ENCODE measurements around the gene SLC25A38. TPM values are rescaled to one million over a fixed set of nuclear protein-coding genes. Genes with fewer than 3 reads are reported as not detected.

SLC25A38 gene
- total RNA-seq, 2 experiments from 2014 or later, result 25.0 to 28.2 TPM

DNA sequence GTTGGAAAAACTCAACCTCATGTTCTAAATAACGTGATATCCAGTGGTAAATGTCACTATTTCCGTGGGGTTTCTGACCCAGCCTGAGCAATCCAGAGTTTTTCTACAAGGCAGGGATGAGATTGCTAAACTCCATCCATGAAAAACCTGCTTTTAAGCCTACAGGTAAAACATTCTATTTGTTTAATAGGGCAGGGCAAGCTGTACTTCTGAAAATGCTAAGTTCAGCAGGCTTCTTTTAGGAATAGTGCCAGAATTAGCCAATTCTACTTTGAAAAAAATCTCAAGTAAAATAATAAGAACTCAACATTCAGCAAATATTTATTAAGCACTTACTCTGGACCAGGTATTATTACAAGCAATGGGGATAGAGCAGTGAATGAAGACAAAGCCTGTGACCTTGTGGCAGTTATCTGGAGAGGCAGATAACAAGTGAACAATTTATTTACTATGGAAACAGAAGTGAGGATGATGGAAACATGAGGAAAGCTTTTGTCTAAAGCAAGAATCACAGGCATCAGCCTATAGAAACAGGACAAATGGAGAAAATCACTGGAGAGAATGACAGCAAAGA, 36.7 kb downstream of the SLC25A38 start:
- intact Hi-C loops (cut with micrococcal nuclease), result loop anchor here (5.0 kb wide), 1 partner anchor 77 kb away; no protein-coding TSS in a partner anchor
- no peak overlapping the region for H3K27ac Mint-ChIP-seq
- CTCF ChIA-PET, result interaction anchor here (0.9 to 1.4 kb wide), 2 partner anchors 13 to 79 kb away, joined by 3 to 4 read pairs; no protein-coding TSS in a partner anchor
- H3K4me1 Mint-ChIP-seq (ENCODE audit: low read depth), result no peaks in the 10 kb centered on the region
- DNase-seq (no peak), ATAC-seq (no peak)
- H3K9me3 Mint-ChIP-seq, result no peaks in the 10 kb centered on the region
- POLR2A ChIA-PET, result interaction anchor here (0.9 kb wide), 1 partner anchor 13 kb away, joined by 4 read pairs; the partner anchor contains the start of gene RPSA
- no peak overlapping the region for H3K4me3 Mint-ChIP-seq
- H3K27me3 Mint-ChIP-seq, result no peaks in the 10 kb centered on the region
- peaks cover 9% of the 10 kb centered on the region for H3K36me3 Mint-ChIP-seq (ENCODE audit: low read depth)
- TF ChIP-seq, protein P1, sequence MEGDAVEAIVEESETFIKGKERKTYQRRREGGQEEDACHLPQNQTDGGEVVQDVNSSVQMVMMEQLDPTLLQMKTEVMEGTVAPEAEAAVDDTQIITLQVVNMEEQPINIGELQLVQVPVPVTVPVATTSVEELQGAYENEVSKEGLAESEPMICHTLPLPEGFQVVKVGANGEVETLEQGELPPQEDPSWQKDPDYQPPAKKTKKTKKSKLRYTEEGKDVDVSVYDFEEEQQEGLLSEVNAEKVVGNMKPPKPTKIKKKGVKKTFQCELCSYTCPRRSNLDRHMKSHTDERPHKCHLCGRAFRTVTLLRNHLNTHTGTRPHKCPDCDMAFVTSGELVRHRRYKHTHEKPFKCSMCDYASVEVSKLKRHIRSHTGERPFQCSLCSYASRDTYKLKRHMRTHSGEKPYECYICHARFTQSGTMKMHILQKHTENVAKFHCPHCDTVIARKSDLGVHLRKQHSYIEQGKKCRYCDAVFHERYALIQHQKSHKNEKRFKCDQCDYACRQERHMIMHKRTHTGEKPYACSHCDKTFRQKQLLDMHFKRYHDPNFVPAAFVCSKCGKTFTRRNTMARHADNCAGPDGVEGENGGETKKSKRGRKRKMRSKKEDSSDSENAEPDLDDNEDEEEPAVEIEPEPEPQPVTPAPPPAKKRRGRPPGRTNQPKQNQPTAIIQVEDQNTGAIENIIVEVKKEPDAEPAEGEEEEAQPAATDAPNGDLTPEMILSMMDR (IDR thresholded peaks at IDR 0.05), result no peak

- H3K9me3 Mint-ChIP-seq, result no peaks in the 10 kb centered on the region
- CTCF ChIA-PET, result interaction anchor here (0.9 to 1.4 kb wide), 2 partner anchors 14 to 78 kb away, joined by 3 to 4 read pairs; no protein-coding TSS in a partner anchor
Measured at GRCh38 chr3:39420543-39420942, 37.4 kb downstream of the SLC25A38 start.

DNA sequence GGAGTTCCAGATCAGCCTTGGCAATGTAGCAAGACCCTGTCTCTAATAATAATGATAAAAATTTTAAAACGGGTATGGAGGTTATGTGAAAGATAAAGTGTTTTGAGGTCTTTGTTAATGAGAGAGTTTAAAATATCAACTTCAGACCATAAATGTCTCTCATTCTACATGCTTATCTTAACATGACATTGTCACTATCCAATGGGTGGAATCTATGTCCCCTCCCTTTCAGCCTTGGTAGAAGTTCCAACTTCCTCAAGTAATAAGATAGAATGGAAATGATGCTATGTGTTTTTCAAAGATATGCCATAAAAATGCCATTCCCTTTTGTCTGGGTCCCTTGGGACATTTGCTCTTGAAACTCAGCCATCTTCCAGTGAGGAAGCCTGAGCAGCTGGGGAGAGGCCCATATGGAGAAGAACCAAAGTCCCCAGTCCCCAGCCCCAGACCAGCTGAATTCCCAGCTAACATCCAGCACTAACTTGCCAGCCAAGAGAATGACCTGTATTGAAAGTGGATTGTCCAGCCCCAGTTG, 40.3 kb downstream of the SLC25A38 start:
- Mint-ChIP-seq H3K27ac (no peak overlapping the region), H3K27me3 (no peaks in the 10 kb centered on the region), H3K36me3 (ENCODE audit: low read depth) (peaks cover 7% of the 10 kb centered on the region), H3K9me3 (no peaks in the 10 kb centered on the region), H3K4me1 (ENCODE audit: low read depth) (no peaks in the 10 kb centered on the region), H3K4me3 (no peak overlapping the region)
- ChIA-PET CTCF (no interaction called here), POLR2A (interaction anchor here (0.6 to 4.3 kb wide), 2 partner anchors 9 to 950 kb away, joined by 3 to 32 read pairs; no protein-coding TSS in a partner anchor)
- DNase-seq (no peak), ATAC-seq (no peak)
- intact Hi-C loops (cut with micrococcal nuclease), result no loop called here
- TF ChIP-seq, protein P1 (IDR thresholded peaks at IDR 0.05), result no peak

More at GRCh38 chr3:39420543-39420942, 37.4 kb downstream of the SLC25A38 start:
- TF ChIP-seq, protein P1 (IDR thresholded peaks at IDR 0.05), result no peak
- H3K4me1 Mint-ChIP-seq (ENCODE audit: low read depth), result no peaks in the 10 kb centered on the region
- POLR2A ChIA-PET, result interaction anchor here (0.9 kb wide), 1 partner anchor 14 kb away, joined by 4 read pairs; the partner anchor contains the start of gene RPSA
- ATAC-seq, result no peak
- H3K4me3 Mint-ChIP-seq, result no peak overlapping the region
- H3K36me3 Mint-ChIP-seq (ENCODE audit: low read depth), result peaks cover 9% of the 10 kb centered on the region
- no peak for DNase-seq
- intact Hi-C loops (cut with micrococcal nuclease), result no loop called here
- H3K27me3 Mint-ChIP-seq, result no peaks in the 10 kb centered on the region
- no peak overlapping the region for H3K27ac Mint-ChIP-seq

DNA sequence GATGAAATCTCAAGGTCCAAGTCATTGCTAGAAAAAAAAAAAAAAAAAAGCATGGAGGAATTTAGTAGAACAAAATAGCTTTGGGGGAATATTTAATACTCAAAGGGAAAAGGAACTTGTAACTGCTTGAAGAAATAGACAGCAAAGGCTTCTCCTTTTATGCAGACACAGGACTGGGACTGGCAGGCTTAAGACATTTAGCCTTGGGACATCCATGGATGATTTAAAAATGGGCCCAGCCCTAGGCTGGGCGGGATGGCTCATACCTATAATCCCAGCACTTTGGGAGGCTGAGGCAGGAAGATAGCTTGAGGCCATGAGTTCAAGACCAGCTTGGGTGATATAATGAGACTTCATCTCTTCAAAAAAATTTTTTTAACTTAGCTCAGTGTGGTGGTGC, 43.1 kb downstream of the SLC25A38 start:
- peaks cover 5% of the 10 kb centered on the region for H3K36me3 Mint-ChIP-seq (ENCODE audit: low read depth)
- no peaks in the 10 kb centered on the region for H3K4me1 Mint-ChIP-seq (ENCODE audit: low read depth)
- DNase-seq (no peak), ATAC-seq (no peak)
- H3K9me3 Mint-ChIP-seq, result no peaks in the 10 kb centered on the region
- no peak overlapping the region for H3K27ac Mint-ChIP-seq
- TF ChIP-seq, protein P1 (IDR thresholded peaks at IDR 0.05), result no peak
- H3K4me3 Mint-ChIP-seq, result no peak overlapping the region
- CTCF ChIA-PET, result interaction anchor here (0.9 kb wide), 1 partner anchor 73 kb away, joined by 4 read pairs; no protein-coding TSS in a partner anchor
- intact Hi-C loops (cut with micrococcal nuclease), result no loop called here
- peaks cover 1% of the 10 kb centered on the region for H3K27me3 Mint-ChIP-seq
- POLR2A ChIA-PET, result interaction anchor here (1.0 to 4.3 kb wide), 2 partner anchors 12 to 19 kb away, joined by 3 to 32 read pairs; no protein-coding TSS in a partner anchor

GRCh38 chr3:39427506-39427905, 44.3 kb downstream of the SLC25A38 start:
- TF ChIP-seq, protein P1 (IDR thresholded peaks at IDR 0.05), result no peak

More at GRCh38 chr3:39427506-39427905, 44.3 kb downstream of the SLC25A38 start:
- H3K36me3 Mint-ChIP-seq (ENCODE audit: low read depth), result no peaks in the 10 kb centered on the region
- DNase-seq, result no peak
- ChIA-PET POLR2A (interaction anchor here (1.2 to 4.3 kb wide), 2 partner anchors 10 to 13 kb away, joined by 4 to 32 read pairs; no protein-coding TSS in a partner anchor), CTCF (interaction anchor here (1.0 kb wide), 1 partner anchor 11 kb away, joined by 3 read pairs; no protein-coding TSS in a partner anchor)
- H3K4me1 Mint-ChIP-seq (ENCODE audit: low read depth), result no peaks in the 10 kb centered on the region
- no peaks in the 10 kb centered on the region for H3K9me3 Mint-ChIP-seq
- peaks cover 1% of the 10 kb centered on the region for H3K27me3 Mint-ChIP-seq
- ATAC-seq, result no peak
- intact Hi-C loops (cut with micrococcal nuclease), result no loop called here
- H3K27ac Mint-ChIP-seq, result no peak overlapping the region
- no peak overlapping the region for H3K4me3 Mint-ChIP-seq
